SK-N-SH (cell line): ENCODE results near the gene GGA3.

Experiments
- FOXJ3 ChIP-seq: sonication (generic); formaldehyde crosslinking; IDR thresholded peaks from 2 replicates; pipeline ENCODE4 v1.5.1; 2020; ENCODE audit warnings: mild to moderate bottlenecking, missing genetic modification reagents
- TF ChIP-seq, protein P1 (sequence below): fragments of 200-600 bp; sonication (generic); IDR thresholded peaks from 2 replicates; pipeline ENCODE4 v1.6.1; 2017; ENCODE audit warnings: antibody characterized with exemption, mild to moderate bottlenecking, moderate library complexity

DNA sequence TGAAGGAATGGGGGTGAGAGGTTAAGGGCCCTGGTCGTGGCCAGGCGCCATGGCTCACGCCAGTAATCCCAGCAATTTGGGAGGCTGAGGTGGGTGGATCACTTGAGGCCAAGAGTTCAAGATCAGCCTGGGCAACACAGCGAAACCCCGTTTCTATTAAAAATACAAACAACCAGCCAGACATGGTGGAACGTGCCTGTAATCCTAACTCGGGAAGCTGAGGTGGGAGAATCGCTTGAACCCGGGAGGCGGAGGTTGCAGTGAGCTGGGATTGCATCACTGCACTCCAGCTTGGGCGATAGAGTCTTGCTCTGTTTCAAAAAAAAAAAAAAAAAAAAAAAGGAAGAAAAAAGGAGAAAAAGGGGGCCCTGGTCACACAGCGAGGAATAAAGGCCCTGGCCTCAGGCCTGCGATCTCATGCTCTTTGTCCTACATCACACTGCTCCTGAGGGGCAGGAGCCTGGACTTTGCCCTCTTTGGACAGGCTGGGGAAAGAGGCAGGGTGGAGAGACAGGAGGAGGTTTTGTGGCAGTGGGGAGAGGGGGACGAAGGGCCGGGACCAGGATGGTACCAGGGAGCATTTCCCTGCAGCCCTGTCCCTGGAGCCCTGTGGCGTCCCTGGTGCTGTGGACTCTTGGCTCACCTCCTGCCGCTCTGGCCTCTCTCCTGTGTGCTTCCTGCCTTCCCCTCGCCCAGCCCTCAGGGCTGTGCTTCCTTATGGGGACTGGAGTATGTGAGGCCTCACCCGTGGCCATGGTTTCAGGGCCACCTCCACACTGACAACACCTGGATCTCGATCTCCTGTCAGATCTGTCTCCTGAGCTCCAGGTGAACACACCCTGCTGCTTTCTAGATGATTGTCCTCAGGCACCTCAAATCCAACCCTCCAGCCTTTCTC, 47.6 kb upstream of the GGA3 start:
- TF ChIP-seq FOXJ3 (CRISPR knock-in tag): no peak
- TF ChIP-seq, protein P1, sequence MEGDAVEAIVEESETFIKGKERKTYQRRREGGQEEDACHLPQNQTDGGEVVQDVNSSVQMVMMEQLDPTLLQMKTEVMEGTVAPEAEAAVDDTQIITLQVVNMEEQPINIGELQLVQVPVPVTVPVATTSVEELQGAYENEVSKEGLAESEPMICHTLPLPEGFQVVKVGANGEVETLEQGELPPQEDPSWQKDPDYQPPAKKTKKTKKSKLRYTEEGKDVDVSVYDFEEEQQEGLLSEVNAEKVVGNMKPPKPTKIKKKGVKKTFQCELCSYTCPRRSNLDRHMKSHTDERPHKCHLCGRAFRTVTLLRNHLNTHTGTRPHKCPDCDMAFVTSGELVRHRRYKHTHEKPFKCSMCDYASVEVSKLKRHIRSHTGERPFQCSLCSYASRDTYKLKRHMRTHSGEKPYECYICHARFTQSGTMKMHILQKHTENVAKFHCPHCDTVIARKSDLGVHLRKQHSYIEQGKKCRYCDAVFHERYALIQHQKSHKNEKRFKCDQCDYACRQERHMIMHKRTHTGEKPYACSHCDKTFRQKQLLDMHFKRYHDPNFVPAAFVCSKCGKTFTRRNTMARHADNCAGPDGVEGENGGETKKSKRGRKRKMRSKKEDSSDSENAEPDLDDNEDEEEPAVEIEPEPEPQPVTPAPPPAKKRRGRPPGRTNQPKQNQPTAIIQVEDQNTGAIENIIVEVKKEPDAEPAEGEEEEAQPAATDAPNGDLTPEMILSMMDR: no peak
